NCI-H2107 treated with DMSO at 0.1 percent for 48 hours (cell line): ENCODE measurements around the gene PCDHGA11.
"Not testable (repeated sequence)": the region's sequence is repeated elsewhere in the genome, so short reads cannot be mapped to it uniquely, and the experiment has no call there.

ENCODE experiments used
- DNase-seq: peaks from one replicate; lab custom pipeline; 2025; ENCODE audit not compliant: unreplicated experiment; lab: John Stamatoyannopoulos, UW

Gene PCDHGA11

DNA sequence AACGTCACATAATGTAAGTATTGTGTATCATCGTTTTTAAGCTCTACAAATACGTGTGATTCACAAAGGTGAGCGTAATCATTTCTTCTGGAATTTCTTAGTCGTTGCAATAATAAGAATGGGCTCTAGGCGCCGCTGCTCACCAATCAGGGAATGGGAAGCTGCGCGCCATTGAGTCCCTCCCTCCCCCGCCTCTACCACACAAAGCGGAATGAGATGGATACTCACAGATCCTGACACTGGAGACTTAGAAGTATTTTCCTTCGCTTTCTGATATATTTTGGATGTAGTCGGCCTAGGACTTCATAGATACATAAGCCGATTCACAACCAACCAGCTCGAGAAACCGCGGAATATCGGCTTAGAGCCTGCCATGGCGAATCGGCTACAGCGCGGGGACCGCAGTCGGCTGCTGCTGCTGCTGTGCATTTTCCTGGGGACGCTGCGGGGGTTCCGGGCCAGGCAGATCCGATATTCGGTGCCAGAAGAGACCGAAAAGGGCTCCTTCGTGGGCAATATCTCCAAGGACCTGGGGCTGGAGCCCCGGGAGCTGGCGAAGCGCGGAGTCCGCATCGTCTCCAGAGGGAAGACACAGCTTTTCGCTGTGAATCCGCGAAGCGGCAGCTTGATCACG, at the start of gene PCDHGA11:
Gene PCDHGA11 (plus strand): TSS at position 197 of the 634 bp plus-strand sequence. CDS start 177 bp downstream, at position 374.
- DNase-seq: no peak

DNA sequence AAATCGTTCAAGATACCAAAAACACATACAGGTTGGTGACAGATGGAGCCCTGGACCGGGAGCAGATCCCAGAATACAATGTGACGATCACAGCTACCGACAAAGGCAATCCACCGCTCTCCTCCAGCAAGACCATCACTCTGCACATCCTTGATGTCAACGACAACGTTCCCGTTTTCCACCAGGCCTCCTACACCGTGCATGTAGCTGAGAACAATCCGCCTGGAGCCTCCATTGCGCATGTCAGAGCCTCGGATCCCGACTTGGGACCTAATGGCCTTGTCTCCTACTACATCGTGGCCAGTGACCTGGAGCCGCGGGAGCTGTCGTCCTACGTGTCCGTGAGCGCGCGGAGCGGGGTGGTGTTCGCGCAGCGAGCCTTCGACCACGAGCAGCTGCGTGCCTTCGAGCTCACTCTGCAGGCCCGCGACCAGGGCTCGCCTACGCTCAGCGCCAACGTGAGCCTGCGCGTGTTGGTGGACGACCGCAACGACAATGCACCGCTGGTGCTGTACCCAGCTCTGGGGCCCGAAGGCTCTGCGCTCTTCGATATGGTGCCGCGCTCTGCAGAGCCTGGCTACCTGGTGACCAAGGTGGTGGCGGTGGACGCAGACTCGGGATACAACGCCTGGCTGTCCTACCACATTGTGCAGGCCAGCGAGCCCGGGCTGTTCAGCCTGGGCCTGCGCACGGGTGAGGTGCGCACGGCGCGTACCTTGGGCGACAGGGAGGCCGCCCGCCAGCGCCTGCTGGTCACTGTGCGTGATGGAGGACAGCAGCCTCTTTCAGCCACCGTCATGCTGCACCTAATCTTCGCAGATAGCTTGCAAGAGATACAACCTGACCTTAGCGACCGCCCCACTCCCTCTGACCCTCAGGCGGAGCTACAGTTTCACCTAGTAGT, 49.0 kb upstream of the PCDHGA11 start:
- DNase-seq: no peak

DNA sequence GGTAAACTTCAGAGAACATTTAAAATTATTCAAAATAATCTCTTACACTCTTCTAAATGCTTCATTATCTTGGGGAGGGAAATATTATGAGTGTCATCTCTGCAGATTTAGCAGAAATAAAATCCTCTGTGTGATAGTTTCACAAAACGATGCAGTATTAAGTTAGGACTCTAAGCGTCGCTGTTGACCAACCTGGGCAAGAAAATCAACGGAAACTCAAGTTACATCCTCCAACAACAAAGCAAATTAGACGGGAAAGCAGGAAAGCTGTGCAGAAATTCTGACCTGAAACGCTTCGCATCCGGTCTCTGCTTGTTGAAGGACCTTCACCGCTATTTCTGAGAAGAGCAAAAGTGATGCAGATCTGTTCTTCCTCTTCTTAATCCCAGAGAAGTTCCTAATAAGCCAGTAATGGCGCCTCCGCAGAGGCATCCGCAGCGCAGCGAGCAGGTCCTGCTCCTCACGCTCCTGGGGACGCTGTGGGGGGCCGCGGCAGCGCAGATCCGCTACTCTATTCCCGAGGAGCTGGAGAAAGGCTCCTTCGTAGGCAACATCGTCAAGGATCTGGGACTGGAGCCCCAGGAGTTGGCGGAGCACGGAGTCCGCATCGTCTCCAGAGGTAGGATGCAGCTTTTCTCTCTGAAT, 47.1 kb upstream of the PCDHGA11 start, which contains the start of gene PCDHGA6:
Gene PCDHGA6 (plus strand): TSS at position 219 of the 645 bp plus-strand sequence. CDS start 193 bp downstream, at position 412.
- DNase-seq: no peak

DNA sequence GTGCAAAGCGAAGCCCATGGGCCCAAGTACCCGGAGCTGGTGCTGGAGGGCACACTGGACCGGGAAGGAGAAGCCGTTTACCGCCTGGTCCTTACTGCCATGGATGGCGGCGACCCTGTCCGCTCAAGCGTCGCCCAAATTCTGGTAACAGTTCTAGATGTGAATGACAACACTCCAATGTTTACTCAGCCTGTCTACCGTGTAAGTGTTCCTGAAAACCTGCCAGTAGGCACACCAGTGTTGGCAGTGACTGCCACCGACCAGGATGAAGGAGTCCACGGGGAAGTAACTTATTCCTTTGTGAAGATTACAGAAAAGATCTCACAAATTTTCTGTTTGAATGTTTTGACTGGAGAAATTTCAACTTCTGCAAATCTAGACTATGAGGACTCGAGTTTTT, 46.2 kb upstream of the PCDHGA11 start:
- DNase-seq: no peak

DNA sequence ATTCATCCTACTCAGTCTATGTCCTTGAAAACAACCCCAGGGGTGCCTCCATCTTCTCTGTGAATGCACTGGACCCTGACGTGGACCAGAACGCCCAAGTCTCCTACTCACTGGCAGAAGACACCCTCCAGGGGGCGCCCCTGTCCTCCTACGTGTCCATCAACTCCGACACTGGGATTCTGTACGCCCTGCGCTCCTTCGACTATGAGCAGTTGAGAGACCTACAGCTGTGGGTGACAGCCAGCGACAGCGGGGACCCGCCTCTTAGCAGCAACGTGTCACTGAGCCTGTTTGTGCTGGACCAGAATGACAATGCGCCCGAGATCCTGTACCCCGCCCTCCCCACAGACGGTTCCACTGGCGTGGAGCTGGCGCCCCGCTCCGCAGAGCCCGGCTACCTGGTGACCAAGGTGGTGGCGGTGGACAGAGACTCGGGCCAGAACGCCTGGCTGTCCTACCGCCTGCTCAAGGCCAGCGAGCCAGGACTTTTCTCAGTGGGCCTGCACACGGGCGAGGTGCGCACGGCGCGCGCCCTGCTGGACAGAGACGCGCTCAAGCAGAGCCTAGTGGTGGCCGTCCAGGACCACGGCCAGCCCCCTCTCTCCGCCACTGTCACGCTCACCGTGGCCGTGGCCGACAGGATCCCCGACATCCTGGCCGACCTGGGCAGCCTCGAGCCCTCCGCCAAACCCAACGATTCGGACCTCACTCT, 45.3 kb upstream of the PCDHGA11 start:
- DNase-seq: not testable (repeated sequence)

DNA sequence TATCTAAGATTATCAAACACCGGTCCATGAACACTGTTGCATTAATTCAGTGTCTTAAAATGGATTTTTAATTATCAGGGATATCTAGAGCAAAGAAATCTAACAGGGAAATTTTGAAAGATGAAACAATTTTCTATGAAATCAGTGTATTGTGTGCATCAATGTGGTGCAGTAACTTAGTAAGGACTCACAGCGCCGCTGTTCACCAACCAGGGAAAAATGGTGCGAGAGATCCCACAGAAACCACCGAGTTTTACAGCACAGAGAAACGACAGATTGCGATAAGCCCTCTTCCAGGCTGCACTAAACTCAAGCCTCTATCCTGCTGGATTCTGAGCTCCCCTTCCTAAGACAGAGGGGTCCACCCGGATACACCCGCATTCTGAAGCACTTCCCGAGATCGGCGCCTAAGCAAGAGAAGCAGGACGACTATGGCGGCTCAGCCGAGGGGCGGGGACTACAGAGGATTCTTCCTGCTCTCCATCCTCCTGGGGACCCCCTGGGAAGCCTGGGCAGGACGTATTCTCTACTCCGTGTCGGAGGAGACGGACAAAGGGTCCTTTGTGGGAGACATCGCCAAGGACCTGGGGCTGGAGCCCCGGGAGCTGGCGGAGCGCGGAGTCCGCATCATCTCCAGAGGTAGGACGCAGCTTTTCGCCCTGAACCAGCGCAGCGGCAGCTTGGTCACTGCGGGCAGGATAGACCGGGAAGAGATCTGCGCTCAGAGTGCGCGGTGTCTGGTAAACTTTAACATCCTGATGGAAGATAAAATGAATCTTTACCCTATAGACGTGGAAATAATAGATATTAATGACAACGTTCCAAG, 38.2 kb upstream of the PCDHGA11 start, which contains the start of gene PCDHGA7:
Gene PCDHGA7 (plus strand): TSS at position 274 of the 826 bp plus-strand sequence. CDS start 158 bp downstream, at position 432.
- no peak for DNase-seq

DNA sequence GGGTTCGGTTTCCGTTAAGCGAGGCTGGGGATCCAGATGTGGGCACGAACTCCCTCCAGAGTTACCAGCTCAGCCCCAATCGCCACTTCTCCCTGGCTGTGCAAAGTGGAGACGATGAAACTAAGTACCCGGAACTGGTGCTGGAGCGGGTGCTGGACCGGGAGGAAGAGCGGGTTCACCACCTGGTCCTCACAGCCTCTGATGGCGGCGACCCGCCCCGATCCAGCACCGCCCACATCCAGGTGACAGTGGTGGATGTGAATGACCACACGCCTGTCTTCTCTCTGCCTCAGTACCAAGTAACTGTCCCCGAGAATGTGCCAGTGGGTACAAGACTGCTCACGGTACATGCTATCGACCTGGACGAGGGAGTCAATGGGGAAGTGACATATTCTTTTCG, 37.5 kb upstream of the PCDHGA11 start:
- no peak for DNase-seq

DNA sequence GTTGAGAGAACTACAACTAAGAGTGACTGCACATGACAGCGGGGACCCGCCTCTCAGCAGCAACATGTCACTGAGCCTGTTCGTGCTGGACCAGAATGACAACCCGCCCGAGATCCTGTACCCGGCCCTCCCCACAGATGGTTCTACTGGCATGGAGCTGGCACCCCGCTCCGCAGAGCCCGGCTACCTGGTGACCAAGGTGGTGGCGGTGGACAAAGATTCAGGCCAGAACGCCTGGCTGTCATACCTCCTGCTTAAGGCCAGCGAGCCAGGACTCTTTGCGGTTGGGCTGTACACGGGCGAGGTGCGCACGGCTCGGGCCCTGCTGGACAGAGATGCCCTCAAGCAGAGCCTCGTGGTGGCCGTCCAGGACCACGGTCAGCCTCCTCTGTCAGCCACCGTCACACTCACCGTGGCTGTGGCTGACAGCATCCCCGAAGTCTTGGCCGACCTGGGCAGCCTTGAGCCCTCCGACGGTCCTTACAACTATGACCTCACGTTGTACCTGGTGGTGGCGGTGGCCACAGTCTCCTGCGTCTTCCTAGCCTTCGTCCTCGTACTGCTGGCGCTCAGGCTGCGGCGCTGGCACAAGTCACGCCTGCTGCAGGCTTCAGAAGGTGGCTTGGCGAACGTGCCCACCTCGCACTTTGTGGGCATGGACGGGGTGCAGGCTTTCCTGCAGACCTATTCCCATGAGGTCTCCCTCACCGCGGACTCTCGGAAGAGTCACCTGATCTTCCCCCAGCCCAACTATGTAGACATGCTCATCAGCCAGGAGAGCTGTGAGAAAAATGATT, 36.2 kb upstream of the PCDHGA11 start:
- DNase-seq: no peak

DNA sequence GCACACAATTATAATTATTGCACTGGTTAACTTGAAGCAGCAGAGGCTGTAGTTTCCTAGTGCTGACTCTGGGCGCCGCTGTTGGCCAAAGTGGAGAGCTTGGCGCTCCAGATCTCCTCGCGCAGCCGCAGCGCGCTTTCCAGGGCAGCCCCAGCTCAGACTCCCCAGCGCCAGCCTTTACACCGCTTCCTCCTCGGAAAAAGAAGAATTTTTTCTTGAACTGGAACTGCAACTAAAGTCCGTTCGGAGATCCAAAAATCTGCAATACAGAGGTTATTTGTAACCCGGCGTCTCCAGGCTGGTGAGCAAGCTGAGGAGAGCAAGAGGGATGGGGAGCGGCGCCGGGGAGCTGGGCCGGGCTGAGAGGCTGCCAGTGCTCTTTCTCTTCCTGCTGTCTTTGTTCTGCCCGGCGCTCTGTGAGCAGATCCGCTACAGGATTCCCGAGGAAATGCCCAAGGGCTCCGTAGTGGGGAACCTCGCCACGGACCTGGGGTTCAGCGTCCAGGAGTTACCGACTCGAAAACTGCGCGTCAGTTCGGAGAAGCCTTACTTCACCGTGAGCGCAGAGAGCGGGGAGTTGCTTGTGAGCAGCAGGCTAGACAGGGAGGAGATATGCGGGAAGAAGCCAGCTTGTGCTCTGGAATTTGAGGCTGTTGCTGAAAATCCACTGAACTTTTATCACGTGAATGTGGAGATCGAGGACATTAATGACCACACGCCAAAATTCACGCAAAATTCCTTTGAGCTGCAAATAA, 33.1 kb upstream of the PCDHGA11 start, which contains the start of gene PCDHGB4:
Gene PCDHGB4 (plus strand): TSS at position 142 of the 755 bp plus-strand sequence. CDS start 187 bp downstream, at position 329.
- not testable (repeated sequence) for DNase-seq

DNA sequence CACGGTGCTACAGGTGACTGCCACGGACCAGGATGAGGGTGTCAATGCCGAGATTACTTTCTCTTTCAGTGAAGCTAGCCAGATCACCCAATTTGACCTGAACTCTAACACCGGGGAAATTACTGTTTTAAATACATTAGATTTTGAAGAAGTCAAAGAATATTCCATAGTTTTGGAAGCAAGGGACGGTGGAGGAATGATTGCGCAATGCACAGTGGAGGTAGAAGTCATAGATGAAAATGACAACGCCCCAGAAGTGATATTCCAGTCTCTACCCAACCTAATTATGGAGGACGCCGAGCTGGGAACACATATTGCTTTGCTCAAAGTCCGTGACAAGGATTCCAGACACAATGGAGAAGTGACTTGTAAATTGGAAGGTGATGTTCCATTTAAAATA, 32.2 kb upstream of the PCDHGA11 start:
- no peak for DNase-seq

DNA sequence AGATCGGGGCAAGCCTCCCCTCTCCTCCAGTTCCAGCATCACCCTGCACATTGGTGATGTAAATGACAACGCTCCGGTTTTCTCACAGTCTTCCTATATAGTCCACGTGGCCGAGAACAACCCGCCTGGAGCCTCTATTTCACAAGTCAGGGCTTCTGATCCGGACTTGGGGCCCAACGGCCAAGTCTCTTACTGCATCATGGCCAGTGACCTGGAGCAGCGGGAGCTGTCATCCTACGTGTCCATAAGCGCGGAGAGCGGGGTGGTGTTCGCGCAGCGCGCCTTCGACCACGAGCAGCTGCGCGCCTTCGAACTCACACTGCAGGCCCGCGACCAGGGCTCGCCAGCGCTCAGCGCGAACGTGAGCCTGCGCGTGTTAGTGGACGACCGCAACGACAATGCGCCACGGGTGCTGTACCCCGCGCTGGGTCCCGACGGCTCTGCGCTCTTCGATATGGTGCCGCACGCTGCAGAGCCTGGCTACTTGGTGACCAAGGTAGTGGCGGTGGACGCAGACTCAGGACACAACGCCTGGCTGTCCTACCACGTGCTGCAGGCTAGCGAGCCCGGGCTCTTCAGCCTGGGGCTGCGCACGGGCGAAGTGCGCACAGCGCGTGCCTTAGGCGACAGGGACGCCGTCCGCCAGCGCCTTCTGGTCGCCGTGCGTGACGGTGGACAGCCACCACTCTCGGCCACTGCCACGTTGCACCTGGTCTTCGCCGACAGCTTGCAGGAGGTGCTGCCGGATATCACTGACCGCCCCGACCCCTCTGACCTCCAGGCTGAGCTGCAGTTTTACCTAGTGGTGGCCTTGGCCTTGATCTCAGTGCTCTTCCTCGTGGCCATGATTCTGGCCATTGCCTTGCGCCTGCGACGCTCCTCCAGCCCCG, 31.5 kb upstream of the PCDHGA11 start:
- DNase-seq: no peak

DNA sequence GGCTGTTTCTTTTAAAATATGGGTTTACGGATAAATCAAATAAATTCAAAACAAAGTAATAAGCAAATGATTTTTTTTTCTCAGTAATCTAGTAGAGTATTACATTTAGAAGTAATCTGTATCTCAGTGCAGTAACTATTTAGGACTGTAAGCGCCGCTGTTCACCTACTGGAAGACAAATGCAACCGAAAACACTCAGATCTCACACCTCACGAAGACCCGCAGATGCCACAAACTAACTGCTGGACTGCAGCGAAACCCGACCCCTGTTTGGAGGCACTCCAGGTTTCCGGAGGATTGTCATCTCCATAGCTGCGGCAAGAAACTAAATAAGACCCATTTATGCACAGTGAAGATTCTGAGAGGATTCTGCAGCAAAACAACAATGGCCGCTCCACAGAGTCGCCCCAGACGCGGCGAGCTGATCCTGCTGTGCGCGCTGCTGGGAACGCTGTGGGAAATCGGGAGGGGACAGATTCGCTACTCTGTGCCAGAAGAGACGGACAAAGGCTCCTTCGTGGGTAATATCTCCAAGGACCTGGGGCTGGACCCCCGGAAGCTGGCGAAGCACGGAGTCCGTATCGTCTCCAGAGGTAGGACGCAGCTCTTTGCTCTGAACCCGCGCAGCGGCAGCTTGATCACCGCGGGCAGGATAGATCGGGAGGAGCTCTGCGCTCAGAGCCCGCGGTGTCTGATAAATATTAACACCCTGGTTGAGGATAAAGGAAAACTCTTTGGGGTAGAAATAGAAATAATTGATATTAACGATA, 28.2 kb upstream of the PCDHGA11 start, which contains the start of gene PCDHGA8:
Gene PCDHGA8 (plus strand): TSS at position 205 of the 770 bp plus-strand sequence. CDS start 181 bp downstream, at position 386.
- no peak for DNase-seq

DNA sequence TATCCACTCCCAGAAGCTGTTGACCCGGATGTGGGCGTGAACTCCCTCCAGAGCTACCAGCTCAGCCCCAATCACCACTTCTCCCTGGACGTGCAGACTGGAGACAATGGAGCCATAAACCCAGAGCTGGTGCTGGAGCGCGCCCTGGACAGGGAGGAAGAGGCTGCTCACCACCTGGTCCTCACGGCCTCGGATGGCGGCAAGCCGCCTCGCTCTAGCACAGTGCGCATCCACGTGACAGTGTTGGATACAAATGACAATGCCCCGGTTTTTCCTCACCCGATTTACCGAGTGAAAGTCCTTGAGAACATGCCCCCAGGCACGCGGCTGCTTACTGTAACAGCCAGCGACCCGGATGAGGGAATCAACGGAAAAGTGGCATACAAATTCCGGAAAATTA, 27.6 kb upstream of the PCDHGA11 start:
- no peak for DNase-seq

DNA sequence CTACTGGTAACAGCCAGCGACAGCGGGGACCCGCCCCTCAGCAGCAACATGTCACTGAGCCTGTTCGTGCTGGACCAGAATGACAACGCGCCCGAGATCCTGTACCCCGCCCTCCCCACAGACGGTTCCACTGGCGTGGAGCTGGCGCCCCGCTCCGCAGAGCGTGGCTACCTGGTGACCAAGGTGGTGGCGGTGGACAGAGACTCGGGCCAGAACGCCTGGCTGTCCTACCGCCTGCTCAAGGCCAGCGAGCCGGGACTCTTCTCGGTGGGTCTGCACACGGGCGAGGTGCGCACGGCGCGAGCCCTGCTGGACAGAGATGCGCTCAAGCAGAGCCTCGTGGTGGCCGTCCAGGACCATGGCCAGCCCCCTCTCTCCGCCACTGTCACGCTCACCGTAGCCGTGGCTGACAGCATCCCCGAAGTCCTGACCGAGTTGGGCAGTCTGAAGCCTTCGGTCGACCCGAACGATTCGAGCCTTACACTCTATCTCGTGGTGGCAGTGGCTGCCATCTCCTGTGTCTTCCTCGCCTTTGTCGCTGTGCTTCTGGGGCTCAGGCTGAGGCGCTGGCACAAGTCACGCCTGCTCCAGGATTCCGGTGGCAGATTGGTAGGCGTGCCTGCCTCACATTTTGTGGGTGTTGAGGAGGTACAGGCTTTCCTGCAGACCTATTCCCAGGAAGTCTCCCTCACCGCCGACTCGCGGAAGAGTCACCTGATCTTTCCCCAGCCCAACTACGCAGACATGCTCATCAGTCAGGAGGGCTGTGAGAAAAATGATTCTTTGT, 26.3 kb upstream of the PCDHGA11 start:
- not testable (repeated sequence) for DNase-seq

DNA sequence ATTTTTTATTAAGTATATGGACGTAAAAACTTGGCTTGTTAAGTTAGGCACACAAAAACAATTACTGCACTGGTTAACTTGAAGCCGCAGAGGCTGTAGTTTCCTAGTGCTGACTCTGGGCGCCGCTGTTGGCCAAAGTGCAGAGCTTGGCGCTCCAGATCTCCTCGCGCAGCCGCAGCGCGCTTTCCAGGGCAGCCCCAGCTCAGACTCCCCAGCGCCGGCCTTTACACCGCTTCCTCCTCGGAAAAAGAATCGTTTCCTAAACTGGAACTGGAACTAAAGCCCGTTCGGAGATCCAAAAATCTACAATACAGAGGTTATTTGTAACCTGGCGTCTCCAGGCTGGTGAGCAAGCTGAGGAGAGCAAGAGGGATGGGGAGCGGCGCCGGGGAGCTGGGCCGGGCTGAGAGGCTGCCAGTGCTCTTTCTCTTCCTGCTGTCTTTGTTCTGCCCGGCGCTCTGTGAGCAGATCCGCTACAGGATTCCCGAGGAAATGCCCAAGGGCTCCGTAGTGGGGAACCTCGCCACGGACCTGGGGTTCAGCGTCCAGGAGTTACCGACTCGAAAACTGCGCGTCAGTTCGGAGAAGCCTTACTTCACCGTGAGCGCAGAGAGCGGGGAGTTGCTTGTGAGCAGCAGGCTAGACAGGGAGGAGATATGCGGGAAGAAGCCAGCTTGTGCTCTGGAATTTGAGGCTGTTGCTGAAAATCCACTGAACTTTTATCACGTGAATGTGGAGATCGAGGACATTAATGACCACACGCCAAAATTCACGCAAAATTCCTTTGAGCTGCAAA, 22.9 kb upstream of the PCDHGA11 start, which contains the start of gene PCDHGB5:
Gene PCDHGB5 (plus strand): TSS at position 192 of the 796 bp plus-strand sequence. CDS start 181 bp downstream, at position 373.
- DNase-seq: not testable (repeated sequence)
